ENCODE data around the gene MS4A5.
"Not testable (repeated sequence)": the region's sequence is repeated elsewhere in the genome, so short reads cannot be mapped to it uniquely, and the experiment has no call there.

Gene MS4A5

DNA sequence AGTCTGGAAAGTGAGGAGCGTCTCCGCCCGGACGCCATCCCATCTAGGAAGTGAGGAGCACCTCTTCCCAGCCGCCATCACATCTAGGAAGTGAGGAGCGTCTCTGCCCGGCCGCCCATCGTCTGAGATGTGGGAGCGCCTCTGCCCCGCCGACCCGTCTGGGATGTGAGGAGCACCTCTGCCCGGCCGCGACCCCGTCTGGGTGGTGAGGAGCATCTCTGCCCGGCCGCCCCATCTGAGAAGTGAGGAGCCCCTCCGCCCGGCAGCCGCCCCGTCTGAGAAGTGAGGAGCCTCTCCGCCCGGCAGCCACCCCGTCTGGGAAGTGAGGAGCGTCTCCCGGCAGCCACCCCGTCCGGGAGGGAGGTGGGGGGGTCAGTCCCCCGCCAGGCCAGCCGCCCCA, 21.8 kb downstream of the MS4A5 start:
- H3K4me3 Mint-ChIP-seq; DNase-seq; H3K36me3 Mint-ChIP-seq (ENCODE audit: low read depth); H3K9me3 Mint-ChIP-seq; H3K27me3 Mint-ChIP-seq; H3K27ac Mint-ChIP-seq: not testable (repeated sequence)
- peaks cover 12% of the 10 kb centered on the region for H3K4me1 Mint-ChIP-seq (ENCODE audit: low read depth)

DNA sequence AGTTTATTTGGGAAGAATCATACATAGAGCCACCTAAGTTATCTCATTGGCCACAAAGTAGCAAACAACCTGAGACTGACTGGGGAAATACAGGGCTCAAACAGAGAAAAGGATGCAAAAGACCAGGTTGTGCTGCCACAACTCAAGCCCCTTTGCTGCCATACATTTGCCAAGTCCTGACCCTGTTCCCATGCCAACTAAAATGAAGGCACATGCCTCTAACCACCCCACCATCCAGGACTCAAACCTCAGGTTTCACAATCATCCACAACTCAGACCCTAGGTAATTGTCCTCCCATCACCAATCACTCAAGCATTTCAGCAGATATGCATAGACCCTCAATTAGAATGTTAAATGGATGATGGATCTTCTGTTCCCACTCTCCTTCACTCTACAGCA, 24.8 kb downstream of the MS4A5 start:
- H3K4me1 Mint-ChIP-seq (ENCODE audit: low read depth) = peaks cover 11% of the 10 kb centered on the region
- no peak for DNase-seq
- peaks cover 6% of the 10 kb centered on the region for H3K27me3 Mint-ChIP-seq
- no peaks in the 10 kb centered on the region for H3K36me3 Mint-ChIP-seq (ENCODE audit: low read depth)
- no peak overlapping the region for H3K27ac Mint-ChIP-seq
- peaks cover 3% of the 10 kb centered on the region for H3K9me3 Mint-ChIP-seq
- H3K4me3 Mint-ChIP-seq = no peak overlapping the region

DNA sequence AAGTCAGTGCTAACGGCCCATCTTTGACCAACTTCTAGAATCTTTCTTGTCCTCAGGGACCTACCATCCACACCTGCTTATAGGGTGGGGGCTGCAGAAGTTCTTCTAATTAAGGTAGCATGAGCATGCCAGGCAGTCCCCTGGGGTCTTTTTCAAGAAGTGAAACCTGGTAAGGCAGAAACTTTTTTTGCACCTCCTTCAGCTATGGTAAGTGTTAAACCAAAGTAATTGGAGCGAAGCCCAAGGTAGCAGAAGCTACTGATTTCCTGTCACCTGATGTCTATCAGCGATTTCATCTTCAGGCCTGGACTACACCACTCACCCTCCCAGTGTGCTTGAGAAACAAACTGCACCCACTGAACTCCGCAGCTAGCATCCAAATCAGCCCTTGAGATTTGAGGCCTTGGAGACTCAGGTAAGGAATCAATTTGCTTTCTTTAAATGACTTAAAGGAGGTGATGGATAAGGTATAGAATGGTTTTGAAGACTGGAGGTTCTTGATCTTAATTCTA, 26.2 kb downstream of the MS4A5 start, which contains the start of gene MS4A1:
Gene MS4A1, plus strand, starts transcription at position 317 of the 512 bp plus-strand sequence. CDS start 6,528 bp downstream, outside the sequence.
- no peaks in the 10 kb centered on the region for H3K9me3 Mint-ChIP-seq
- H3K27ac Mint-ChIP-seq = no peak within 1 kb of the TSS
- peaks cover 6% of the 10 kb centered on the region for H3K27me3 Mint-ChIP-seq
- H3K4me3 Mint-ChIP-seq = no peak within 1 kb of the TSS
- peaks cover 11% of the 10 kb centered on the region for H3K4me1 Mint-ChIP-seq (ENCODE audit: low read depth)
- no peak for DNase-seq
- no peaks in the 10 kb centered on the region for H3K36me3 Mint-ChIP-seq (ENCODE audit: low read depth)

DNA sequence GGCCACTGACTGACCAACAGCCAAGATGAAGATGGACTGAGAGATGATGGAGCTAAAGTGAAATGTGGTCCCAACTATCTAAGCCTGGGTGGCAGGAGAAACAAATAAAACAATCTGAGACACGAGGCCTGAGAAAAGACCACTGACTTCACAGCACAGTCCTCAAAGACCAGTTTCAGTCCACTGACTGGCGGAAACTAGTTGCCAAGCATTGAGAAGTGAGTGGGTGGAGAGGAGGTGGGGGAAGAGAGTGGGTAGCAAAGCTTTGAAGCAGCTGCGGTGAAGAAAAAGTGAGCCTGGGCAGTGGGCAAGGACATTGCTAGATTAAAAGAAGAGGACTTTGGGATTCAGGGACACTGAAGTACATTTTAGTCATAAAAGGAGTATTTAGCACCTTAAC, 28.2 kb downstream of the MS4A5 start:
- Mint-ChIP-seq H3K4me3 (no peak overlapping the region), H3K27me3 (peaks cover 6% of the 10 kb centered on the region)

GRCh38 chr11:60459345-60459744, 30.0 kb downstream of the MS4A5 start:
- Mint-ChIP-seq H3K27ac (no peak overlapping the region), H3K9me3 (no peaks in the 10 kb centered on the region), H3K4me1 (ENCODE audit: low read depth) (peaks cover 11% of the 10 kb centered on the region), H3K4me3 (no peak overlapping the region), H3K36me3 (ENCODE audit: low read depth) (no peaks in the 10 kb centered on the region), H3K27me3 (peaks cover 11% of the 10 kb centered on the region)
- no peak for DNase-seq

More for the DNA sequence above, 28.2 kb downstream of the MS4A5 start:
- no peak for DNase-seq
- H3K36me3 Mint-ChIP-seq (ENCODE audit: low read depth) = no peaks in the 10 kb centered on the region
- peaks cover 11% of the 10 kb centered on the region for H3K4me1 Mint-ChIP-seq (ENCODE audit: low read depth)
- no peaks in the 10 kb centered on the region for H3K9me3 Mint-ChIP-seq
- H3K27ac Mint-ChIP-seq = no peak overlapping the region

GRCh38 chr11:60468829-60469228, 39.5 kb downstream of the MS4A5 start:
- H3K4me3 Mint-ChIP-seq = no peak overlapping the region
- H3K4me1 Mint-ChIP-seq (ENCODE audit: low read depth) = no peaks in the 10 kb centered on the region
- peaks cover 52% of the 10 kb centered on the region for H3K27me3 Mint-ChIP-seq
- H3K36me3 Mint-ChIP-seq (ENCODE audit: low read depth) = no peaks in the 10 kb centered on the region
- H3K27ac Mint-ChIP-seq = no peak overlapping the region
- DNase-seq = no peak
- H3K9me3 Mint-ChIP-seq = no peaks in the 10 kb centered on the region

GRCh38 chr11:60469723-60470122, 40.4 kb downstream of the MS4A5 start:
- H3K4me3 Mint-ChIP-seq = no peak overlapping the region
- no peak for DNase-seq
- H3K27ac Mint-ChIP-seq = no peak overlapping the region
- peaks cover 43% of the 10 kb centered on the region for H3K27me3 Mint-ChIP-seq
- H3K4me1 Mint-ChIP-seq (ENCODE audit: low read depth) = no peaks in the 10 kb centered on the region
- no peaks in the 10 kb centered on the region for H3K9me3 Mint-ChIP-seq
- no peaks in the 10 kb centered on the region for H3K36me3 Mint-ChIP-seq (ENCODE audit: low read depth)

- no peak for DNase-seq
- Mint-ChIP-seq H3K9me3 (no peaks in the 10 kb centered on the region), H3K27me3 (peaks cover 16% of the 10 kb centered on the region), H3K4me3 (no peak overlapping the region), H3K36me3 (ENCODE audit: low read depth) (no peaks in the 10 kb centered on the region), H3K27ac (no peak overlapping the region), H3K4me1 (ENCODE audit: low read depth) (no peaks in the 10 kb centered on the region)
These were observed 47.7 kb downstream of the MS4A5 start for GRCh38 chr11:60477035-60477445.

GRCh38 chr11:60482361-60482760, 53.0 kb downstream of the MS4A5 start:
- Mint-ChIP-seq H3K4me3 (no peak overlapping the region), H3K36me3 (ENCODE audit: low read depth) (no peaks in the 10 kb centered on the region), H3K9me3 (no peaks in the 10 kb centered on the region), H3K27ac (no peak overlapping the region), H3K27me3 (peaks cover 4% of the 10 kb centered on the region), H3K4me1 (ENCODE audit: low read depth) (peaks cover 6% of the 10 kb centered on the region)
- DNase-seq = no peak

- H3K4me3 Mint-ChIP-seq = no peak overlapping the region
- H3K36me3 Mint-ChIP-seq (ENCODE audit: low read depth) = no peaks in the 10 kb centered on the region
- no peak for DNase-seq
- H3K27me3 Mint-ChIP-seq = peaks cover 4% of the 10 kb centered on the region
- no peaks in the 10 kb centered on the region for H3K9me3 Mint-ChIP-seq
- H3K4me1 Mint-ChIP-seq (ENCODE audit: low read depth) = peaks cover 6% of the 10 kb centered on the region
- no peak overlapping the region for H3K27ac Mint-ChIP-seq
These were observed 56.6 kb downstream of the MS4A5 start for GRCh38 chr11:60485987-60486386.

GRCh38 chr11:60492488-60493009, 63.2 kb downstream of the MS4A5 start, which contains the start of gene MS4A12:
MS4A12 (plus strand) TSS chr11:60492778; CDS start chr11:60497319, 4,541 bp downstream.
- no peak within 1 kb of the TSS for H3K4me3 Mint-ChIP-seq
- no peaks in the 10 kb centered on the region for H3K9me3 Mint-ChIP-seq
- H3K4me1 Mint-ChIP-seq (ENCODE audit: low read depth) = no peaks in the 10 kb centered on the region
- no peak for DNase-seq
- no peak within 1 kb of the TSS for H3K27ac Mint-ChIP-seq
- H3K36me3 Mint-ChIP-seq (ENCODE audit: low read depth) = no peaks in the 10 kb centered on the region
- peaks cover 42% of the 10 kb centered on the region for H3K27me3 Mint-ChIP-seq

- Mint-ChIP-seq H3K4me1 (ENCODE audit: low read depth) (no peaks in the 10 kb centered on the region), H3K4me3 (no peak overlapping the region), H3K27me3 (peaks cover 47% of the 10 kb centered on the region), H3K27ac (no peak overlapping the region), H3K9me3 (no peaks in the 10 kb centered on the region), H3K36me3 (ENCODE audit: low read depth) (no peaks in the 10 kb centered on the region)
- DNase-seq = no peak
These were observed 64.1 kb downstream of the MS4A5 start for GRCh38 chr11:60493454-60493853.

Data from activated T-cell treated with anti-CD3 and anti-CD28 coated beads, Interleukin-2, amount 50 U/mL, for 24 hours (primary cell).